NOMO-1 treated with dmso at 0.1 percent for 144 hours (cell line): ENCODE measurements around the gene OR4C12.
"Not testable (repeated sequence)": the region's sequence is repeated elsewhere in the genome, so short reads cannot be mapped to it uniquely, and the experiment has no call there.

Source experiments
- DNase-seq: peaks from one replicate; lab custom pipeline; 2025; ENCODE audit not compliant: unreplicated experiment; lab: John Stamatoyannopoulos, UW

OR4C12 gene

DNA sequence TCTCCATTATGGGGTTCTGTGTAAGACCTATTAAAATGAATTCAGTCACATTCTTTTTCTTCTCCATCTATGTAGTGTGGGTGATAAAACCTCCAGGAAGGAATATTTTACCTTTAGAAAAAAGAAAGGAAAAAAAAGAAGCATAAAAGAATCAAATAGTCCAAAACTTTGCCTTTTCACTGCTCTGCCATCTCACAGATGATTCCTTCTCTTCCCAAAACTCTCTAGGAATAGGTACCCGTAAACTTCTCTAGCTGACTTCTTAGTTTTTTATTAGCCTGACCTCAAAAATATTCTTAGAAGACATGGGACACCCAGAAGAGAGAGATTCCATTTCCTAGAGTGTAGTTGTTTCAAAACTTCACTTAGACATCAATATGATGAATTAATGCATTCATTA, at the start of gene OR4C12:
Gene OR4C12, minus strand, starts transcription at position 101 of the 400 bp plus-strand sequence. Its CDS starts 34 bp downstream, at position 67.
- not testable (repeated sequence) for DNase-seq

DNA sequence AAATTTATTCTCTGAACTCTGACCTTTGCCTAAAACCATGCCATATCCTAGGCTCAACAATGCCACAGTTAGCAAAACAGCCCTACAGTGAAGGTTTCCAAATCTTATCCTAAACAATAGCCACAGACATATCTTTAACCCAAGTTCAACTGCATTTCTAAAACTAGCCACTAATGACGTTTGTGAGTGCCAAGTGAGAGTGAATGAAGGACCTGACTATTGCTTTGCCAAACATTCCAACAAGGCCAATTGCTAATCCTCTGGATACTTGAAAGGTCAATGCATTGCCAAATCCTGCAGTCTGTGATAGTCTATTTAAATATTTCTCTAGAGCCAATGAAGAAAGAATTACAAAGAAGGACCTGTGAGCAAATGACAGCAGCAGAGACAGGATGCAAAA, 47.9 kb upstream of the OR4C12 start:
- no peak for DNase-seq

DNA sequence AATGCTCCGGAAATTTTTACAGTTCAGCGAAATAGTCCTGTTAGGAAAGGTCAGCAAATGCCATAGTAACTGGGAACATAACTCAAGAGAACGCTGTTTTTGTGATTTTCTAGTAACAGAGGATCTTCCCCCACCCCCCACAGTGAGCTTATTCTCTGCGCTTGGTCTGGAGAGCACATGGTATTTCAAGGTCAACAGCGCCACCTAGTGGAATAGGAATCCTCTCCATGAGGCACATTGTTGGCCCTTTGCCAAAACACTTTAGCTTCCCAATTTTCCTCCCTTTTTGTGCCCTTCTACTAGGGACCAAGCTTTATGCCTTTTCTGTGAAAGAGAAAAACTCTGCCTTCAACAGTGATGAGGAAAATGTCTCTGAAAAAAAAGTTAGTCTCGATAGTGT, 13.2 kb upstream of the OR4C12 start:
- DNase-seq, result no peak

DNA sequence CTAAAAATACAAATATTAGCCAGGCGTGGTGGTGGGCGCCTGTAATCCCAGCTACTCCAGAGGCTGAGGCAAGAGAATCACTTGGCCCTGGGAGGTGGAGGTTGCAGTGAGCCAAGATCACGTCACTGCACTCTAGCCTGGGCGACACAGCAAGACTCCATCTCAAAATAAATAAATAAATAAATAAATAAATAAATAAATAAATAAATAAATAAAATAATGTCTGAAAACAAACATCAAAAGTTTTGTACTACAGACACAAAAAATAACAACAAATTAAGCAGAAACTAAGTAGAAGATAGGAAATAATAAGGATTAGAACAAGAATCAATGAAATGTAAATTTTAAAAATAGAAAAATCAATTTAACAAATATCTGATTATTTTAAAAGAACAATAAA, 8.9 kb downstream of the OR4C12 start:
- DNase-seq, result not testable (repeated sequence)

DNA sequence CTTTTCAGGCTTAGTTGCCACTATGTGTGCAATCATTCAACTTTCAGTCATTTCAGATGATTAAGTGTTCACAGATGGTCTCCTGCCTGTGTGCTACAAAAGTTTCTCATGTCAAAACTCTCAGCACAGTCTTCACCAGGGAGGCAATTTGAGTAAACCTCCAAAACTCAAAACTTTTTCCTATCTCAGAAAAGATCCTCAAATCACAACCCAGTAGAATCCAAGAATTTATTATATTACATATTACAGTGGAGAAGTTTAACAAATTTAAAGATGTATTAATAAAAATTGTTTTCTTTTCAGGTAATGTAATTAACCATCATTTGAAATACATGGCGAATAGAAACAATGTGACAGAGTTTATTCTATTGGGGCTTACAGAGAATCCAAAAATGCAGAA, 30.2 kb downstream of the OR4C12 start, which contains the start of gene OR4C13:
Gene OR4C13, plus strand, starts transcription at position 301 of the 400 bp plus-strand sequence. Its CDS starts 32 bp downstream, at position 333.
- DNase-seq, result no peak

DNA sequence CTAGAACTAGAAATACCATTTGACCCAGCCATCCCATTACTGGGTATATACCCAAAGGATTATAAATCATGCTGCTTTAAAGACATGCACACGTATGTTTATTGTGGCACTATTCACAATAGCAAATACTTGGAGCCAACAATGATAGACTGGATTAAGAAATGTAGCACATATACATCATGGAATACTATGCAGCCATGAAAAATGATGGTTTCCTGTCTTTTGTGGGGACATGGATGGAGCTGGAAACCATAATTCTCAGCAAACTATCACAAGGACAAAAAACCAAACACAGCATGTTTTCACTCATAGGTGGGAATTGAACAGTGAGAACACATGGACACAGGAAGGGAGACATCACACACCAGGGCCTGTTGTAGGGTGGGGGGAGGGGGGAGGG, 33.6 kb downstream of the OR4C12 start:
- DNase-seq, result not testable (repeated sequence)
